Measurements from ENCODE around the gene RIMS3. TPM values are rescaled to one million over a fixed set of nuclear protein-coding genes. Genes with fewer than 3 reads are reported as not detected.

Gene RIMS3
- total RNA-seq, 1 donor from 2014 or later, result 17.2 TPM

GRCh38 chr1:40595623-40596022, 69.9 kb downstream of the RIMS3 start:
- Mint-ChIP-seq H3K27me3 (ENCODE audit: insufficient read depth, low read depth) (peaks cover 4% of the 10 kb centered on the region), H3K27ac (no peak overlapping the region), H3K36me3 (no peaks in the 10 kb centered on the region), H3K4me1 (no peaks in the 10 kb centered on the region), H3K9me3 (peaks cover 5% of the 10 kb centered on the region), H3K4me3 (no peak overlapping the region)
- Histone ChIP-seq H3K9ac (no peak overlapping the region), H3F3A (ENCODE audit: low read depth) (no peaks in the 10 kb centered on the region), H3K27me3 (no peaks in the 10 kb centered on the region), H3K4me2 (no peak overlapping the region), H4K20me1 (ENCODE audit: low read depth) (no peaks in the 10 kb centered on the region), H3K4me1 (no peaks in the 10 kb centered on the region), H2AFZ (replicated peaks) (no peak overlapping the region), H3K79me2 (ENCODE audit: low read depth) (no peaks in the 10 kb centered on the region), H3K27ac (no peak overlapping the region), H3K36me3 (no peaks in the 10 kb centered on the region), H3K4me3 (no peak overlapping the region), H3K9me3 (ENCODE audit: low read depth) (no peaks in the 10 kb centered on the region)
- no peak for DNase-seq (ENCODE audit: low spot score)
- no peak for TF ChIP-seq EZH2phosphoT487 (IDR thresholded peaks at IDR 0.05)
- TF ChIP-seq, protein P1, sequence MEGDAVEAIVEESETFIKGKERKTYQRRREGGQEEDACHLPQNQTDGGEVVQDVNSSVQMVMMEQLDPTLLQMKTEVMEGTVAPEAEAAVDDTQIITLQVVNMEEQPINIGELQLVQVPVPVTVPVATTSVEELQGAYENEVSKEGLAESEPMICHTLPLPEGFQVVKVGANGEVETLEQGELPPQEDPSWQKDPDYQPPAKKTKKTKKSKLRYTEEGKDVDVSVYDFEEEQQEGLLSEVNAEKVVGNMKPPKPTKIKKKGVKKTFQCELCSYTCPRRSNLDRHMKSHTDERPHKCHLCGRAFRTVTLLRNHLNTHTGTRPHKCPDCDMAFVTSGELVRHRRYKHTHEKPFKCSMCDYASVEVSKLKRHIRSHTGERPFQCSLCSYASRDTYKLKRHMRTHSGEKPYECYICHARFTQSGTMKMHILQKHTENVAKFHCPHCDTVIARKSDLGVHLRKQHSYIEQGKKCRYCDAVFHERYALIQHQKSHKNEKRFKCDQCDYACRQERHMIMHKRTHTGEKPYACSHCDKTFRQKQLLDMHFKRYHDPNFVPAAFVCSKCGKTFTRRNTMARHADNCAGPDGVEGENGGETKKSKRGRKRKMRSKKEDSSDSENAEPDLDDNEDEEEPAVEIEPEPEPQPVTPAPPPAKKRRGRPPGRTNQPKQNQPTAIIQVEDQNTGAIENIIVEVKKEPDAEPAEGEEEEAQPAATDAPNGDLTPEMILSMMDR (IDR thresholded peaks at IDR 0.05), result no peak

GRCh38 chr1:40594187-40594531, 71.3 kb downstream of the RIMS3 start:
- H3K4me1 ChIP-seq, result no peaks in the 10 kb centered on the region
- no peak overlapping the region for H3K9ac ChIP-seq
- H3K4me2 ChIP-seq, result no peak overlapping the region
- no peaks in the 10 kb centered on the region for H3F3A ChIP-seq (ENCODE audit: low read depth)
- Mint-ChIP-seq H3K4me1 (no peaks in the 10 kb centered on the region), H3K9me3 (peaks cover 5% of the 10 kb centered on the region), H3K36me3 (no peaks in the 10 kb centered on the region), H3K27ac (no peak overlapping the region), H3K4me3 (no peak overlapping the region), H3K27me3 (ENCODE audit: insufficient read depth, low read depth) (peaks cover 4% of the 10 kb centered on the region)
- no peaks in the 10 kb centered on the region for H4K20me1 ChIP-seq (ENCODE audit: low read depth)
- no peak overlapping the region for H2AFZ ChIP-seq (replicated peaks)
- H3K27me3 ChIP-seq, result no peaks in the 10 kb centered on the region
- H3K79me2 ChIP-seq (ENCODE audit: low read depth), result no peaks in the 10 kb centered on the region
- no peaks in the 10 kb centered on the region for H3K36me3 ChIP-seq
- no peaks in the 10 kb centered on the region for H3K9me3 ChIP-seq (ENCODE audit: low read depth)
- no peak for DNase-seq (ENCODE audit: low spot score)
- no peak overlapping the region for H3K27ac ChIP-seq
- TF ChIP-seq, protein P1 (IDR thresholded peaks at IDR 0.05), result no peak
- no peak for TF ChIP-seq EZH2phosphoT487 (IDR thresholded peaks at IDR 0.05)
- no peak for TF ChIP-seq EZH2 (IDR thresholded peaks at IDR 0.05)
- H3K4me3 ChIP-seq, result no peak overlapping the region

GRCh38 chr1:40593449-40594186, 71.9 kb downstream of the RIMS3 start:
- no peaks in the 10 kb centered on the region for H3K27me3 ChIP-seq
- no peaks in the 10 kb centered on the region for H3K36me3 Mint-ChIP-seq
- no peak overlapping the region for H3K9ac ChIP-seq
- peaks cover 6% of the 10 kb centered on the region for H3K27me3 Mint-ChIP-seq (ENCODE audit: insufficient read depth, low read depth)
- no peaks in the 10 kb centered on the region for H4K20me1 ChIP-seq (ENCODE audit: low read depth)
- no peak for DNase-seq (ENCODE audit: low spot score)
- no peaks in the 10 kb centered on the region for H3K79me2 ChIP-seq (ENCODE audit: low read depth)
- TF ChIP-seq EZH2 (IDR thresholded peaks at IDR 0.05) (no peak), EZH2phosphoT487 (IDR thresholded peaks at IDR 0.05) (no peak)
- TF ChIP-seq, protein P1 (IDR thresholded peaks at IDR 0.05), result no peak
- no peak overlapping the region for H2AFZ ChIP-seq (replicated peaks)
- no peaks in the 10 kb centered on the region for H3K36me3 ChIP-seq
- H3F3A ChIP-seq (ENCODE audit: low read depth), result no peaks in the 10 kb centered on the region
- H3K9me3 ChIP-seq (ENCODE audit: low read depth), result no peaks in the 10 kb centered on the region
- H3K4me3 Mint-ChIP-seq, result no peak overlapping the region
- no peaks in the 10 kb centered on the region for H3K4me1 ChIP-seq
- no peak overlapping the region for H3K4me3 ChIP-seq
- no peak overlapping the region for H3K27ac ChIP-seq
- H3K27ac Mint-ChIP-seq, result no peak overlapping the region
- no peak overlapping the region for H3K4me2 ChIP-seq
- H3K9me3 Mint-ChIP-seq, result peaks cover 5% of the 10 kb centered on the region
- no peaks in the 10 kb centered on the region for H3K4me1 Mint-ChIP-seq
